ENCODE data around the gene RPLP1. TPM values are rescaled to one million over a fixed set of nuclear protein-coding genes. Genes with fewer than 3 reads are reported as not detected.

The RPLP1 gene
- polyA plus RNA-seq, 1 of the 3 experiments (the other 2 are of a cell fraction), result 1,792 TPM

DNA sequence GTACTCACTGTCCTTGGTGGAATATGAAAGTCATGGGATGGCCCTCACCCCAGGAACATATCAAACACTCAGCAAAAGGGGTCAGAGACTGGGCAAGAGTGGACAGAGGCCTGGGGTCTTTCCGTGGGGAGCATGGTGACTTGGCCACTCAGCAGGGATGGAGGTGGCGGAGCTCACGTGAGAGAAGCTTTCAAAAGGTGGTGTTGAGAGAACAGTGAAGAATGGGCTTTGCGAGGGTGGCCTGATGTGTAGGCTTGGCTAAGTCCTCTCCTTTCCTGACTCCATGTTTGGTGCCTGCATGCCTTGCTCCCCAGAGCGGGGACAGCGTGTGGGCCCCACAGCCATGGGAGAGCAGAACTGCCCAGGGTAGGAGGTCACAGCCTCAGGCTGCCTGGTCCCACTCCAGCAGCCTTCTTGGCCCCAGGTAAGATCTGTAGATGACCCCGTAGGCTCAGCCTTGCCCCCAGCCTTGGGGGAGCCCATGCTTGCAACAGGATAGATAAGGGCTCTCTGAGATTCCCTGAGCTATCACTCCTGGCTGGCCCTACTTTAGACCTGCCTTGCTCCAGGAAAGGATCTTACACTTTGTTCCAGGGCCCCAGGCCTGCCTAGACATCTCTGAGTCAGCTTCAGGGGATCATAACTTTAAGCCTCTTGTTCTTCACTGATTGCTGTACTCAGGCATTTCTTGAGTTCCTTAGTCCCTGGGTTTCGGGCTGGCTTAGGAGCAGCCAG, 17.0 kb downstream of the RPLP1 start:
- H3K4me1 ChIP-seq (ENCODE audit: control insufficient read depth in 1 of 2, insufficient read depth in 2 of 2, low read depth in 1 of 2, low read length in 1 of 2), result peaks cover 7 to 15% of the 10 kb centered on the region in 2 experiments; a peak in 3 of 4 replicates
- no peaks in the 10 kb centered on the region for H4K20me1 ChIP-seq (ENCODE audit: insufficient read depth)
- no peak for TF ChIP-seq FOXJ3 (CRISPR knock-in tag; IDR thresholded peaks at IDR 0.05)
- no peak for TF ChIP-seq NRF1 (IDR thresholded peaks at IDR 0.05; ENCODE audit: low read depth, low read length)
- TF ChIP-seq, protein P1, sequence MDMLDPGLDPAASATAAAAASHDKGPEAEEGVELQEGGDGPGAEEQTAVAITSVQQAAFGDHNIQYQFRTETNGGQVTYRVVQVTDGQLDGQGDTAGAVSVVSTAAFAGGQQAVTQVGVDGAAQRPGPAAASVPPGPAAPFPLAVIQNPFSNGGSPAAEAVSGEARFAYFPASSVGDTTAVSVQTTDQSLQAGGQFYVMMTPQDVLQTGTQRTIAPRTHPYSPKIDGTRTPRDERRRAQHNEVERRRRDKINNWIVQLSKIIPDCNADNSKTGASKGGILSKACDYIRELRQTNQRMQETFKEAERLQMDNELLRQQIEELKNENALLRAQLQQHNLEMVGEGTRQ (IDR thresholded peaks at IDR 0.05; ENCODE audit: borderline replicate concordance, low read depth, low read length), result no peak
- TF ChIP-seq, protein P2, sequence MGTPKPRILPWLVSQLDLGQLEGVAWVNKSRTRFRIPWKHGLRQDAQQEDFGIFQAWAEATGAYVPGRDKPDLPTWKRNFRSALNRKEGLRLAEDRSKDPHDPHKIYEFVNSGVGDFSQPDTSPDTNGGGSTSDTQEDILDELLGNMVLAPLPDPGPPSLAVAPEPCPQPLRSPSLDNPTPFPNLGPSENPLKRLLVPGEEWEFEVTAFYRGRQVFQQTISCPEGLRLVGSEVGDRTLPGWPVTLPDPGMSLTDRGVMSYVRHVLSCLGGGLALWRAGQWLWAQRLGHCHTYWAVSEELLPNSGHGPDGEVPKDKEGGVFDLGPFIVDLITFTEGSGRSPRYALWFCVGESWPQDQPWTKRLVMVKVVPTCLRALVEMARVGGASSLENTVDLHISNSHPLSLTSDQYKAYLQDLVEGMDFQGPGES (IDR thresholded peaks at IDR 0.05; ENCODE audit: low read depth, low read length), result no peak
- TF ChIP-seq FOSL2 (IDR thresholded peaks at IDR 0.05; ENCODE audit: borderline replicate concordance, low read depth), result no peak
- TF ChIP-seq EZH2phosphoT487 (IDR thresholded peaks at IDR 0.05; ENCODE audit: borderline replicate concordance, low read depth), result no peak
- TF ChIP-seq RAD21 (IDR thresholded peaks at IDR 0.05; ENCODE audit: low read length), result no peak
- no peak for TF ChIP-seq YY1 (IDR thresholded peaks at IDR 0.05; ENCODE audit: low read depth)
- TF ChIP-seq FOXM1 (IDR thresholded peaks at IDR 0.05; ENCODE audit: low read depth), result no peak
- TF ChIP-seq RCOR1 (IDR thresholded peaks at IDR 0.05; ENCODE audit: low read length), result no peak
- TF ChIP-seq, protein P3, sequence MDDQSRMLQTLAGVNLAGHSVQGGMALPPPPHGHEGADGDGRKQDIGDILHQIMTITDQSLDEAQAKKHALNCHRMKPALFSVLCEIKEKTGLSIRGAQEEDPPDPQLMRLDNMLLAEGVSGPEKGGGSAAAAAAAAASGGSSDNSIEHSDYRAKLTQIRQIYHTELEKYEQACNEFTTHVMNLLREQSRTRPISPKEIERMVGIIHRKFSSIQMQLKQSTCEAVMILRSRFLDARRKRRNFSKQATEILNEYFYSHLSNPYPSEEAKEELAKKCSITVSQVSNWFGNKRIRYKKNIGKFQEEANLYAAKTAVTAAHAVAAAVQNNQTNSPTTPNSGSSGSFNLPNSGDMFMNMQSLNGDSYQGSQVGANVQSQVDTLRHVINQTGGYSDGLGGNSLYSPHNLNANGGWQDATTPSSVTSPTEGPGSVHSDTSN (IDR thresholded peaks at IDR 0.05), result no peak
- no peak for TF ChIP-seq TAF1 (IDR thresholded peaks at IDR 0.05; ENCODE audit: borderline replicate concordance, low read depth, low read length)
- TF ChIP-seq POLR2AphosphoS5 (IDR thresholded peaks at IDR 0.05; ENCODE audit: low read depth, low read length), result no peak
- TF ChIP-seq TEAD4 (IDR thresholded peaks at IDR 0.05; ENCODE audit: borderline replicate concordance, insufficient read depth), result no peak
- H3K27me3 ChIP-seq (ENCODE audit: insufficient read depth), result no peaks in the 10 kb centered on the region
- 97% methylated on average over 7 of the region's 8 CpGs for WGBS (ENCODE audit: low lambda C conversion rate)
- H3F3A ChIP-seq (replicated peaks; ENCODE audit: insufficient read depth), result peaks cover 13% of the 10 kb centered on the region
- H3K4me3 ChIP-seq (ENCODE audit: low read depth in 2 of 2, low read length in 1 of 2), result no peak overlapping the region
- H2AFZ ChIP-seq (ENCODE audit: low read depth), result no peak overlapping the region
- POLR2A ChIA-PET, result no interaction called here
- no peaks in the 10 kb centered on the region for H3K79me2 ChIP-seq (ENCODE audit: insufficient read depth)
- no peak overlapping the region for H3K4me2 ChIP-seq
- no peaks in the 10 kb centered on the region for H3K9me2 ChIP-seq
- no peak overlapping the region for H3K9ac ChIP-seq
- H3K36me3 ChIP-seq (replicated peaks in 1 of 2; ENCODE audit: control insufficient read depth in 1 of 2, insufficient read depth in 2 of 2, low read length in 1 of 2), result no peaks in the 10 kb centered on the region
- CTCF ChIA-PET, result interaction anchor here (4.3 kb wide), 1 partner anchor 9 kb away, joined by 27 read pairs; no protein-coding TSS in a partner anchor
- H3K27ac ChIP-seq (ENCODE audit: low read depth in 2 of 2, low read length in 1 of 2), result no peak overlapping the region
- DNase-seq, result no peak
- no peaks in the 10 kb centered on the region for H3K9me3 ChIP-seq
